Brain microvascular endothelial cell (primary cell): Measurements from ENCODE around the gene EXOC6B.

Source experiments
- DNase-seq: peaks from one replicate; pipeline ENCODE4 v3.0.0-alpha.2; 2020
- H3K27ac ChIP-seq: fragments of 250-450 bp; sonication (Bioruptor Pico); 2 replicates; pipeline ENCODE4 v1.5.1; 2020; ENCODE audit warnings: mild to moderate bottlenecking, moderate library complexity
- H3K27me3 ChIP-seq: fragments of 250-450 bp; sonication (Bioruptor Pico); replicated peaks from 2 replicates; pipeline ENCODE4 v1.5.1; 2020; ENCODE audit warnings: mild to moderate bottlenecking
- H3K36me3 ChIP-seq: fragments of 250-450 bp; sonication (Bioruptor Pico); replicated peaks from 2 replicates; pipeline ENCODE4 v1.5.1; 2020; ENCODE audit warnings: mild to moderate bottlenecking
- H3K4me3 ChIP-seq: 2 replicates; pipeline ENCODE4 v1.5.1; 2011; ENCODE audit warnings: low read depth, mild to moderate bottlenecking, control low read depth, low read length, moderate library complexity
- CTCF ChIP-seq: IDR thresholded peaks from 2 replicates; pipeline ENCODE4 v1.5.1; 2011; ENCODE audit warnings: low read depth, mild to moderate bottlenecking, moderate library complexity, low read length, control low read depth, inconsistent platforms; ENCODE audit errors: missing control alignments
- in situ Hi-C: cut with HindIII; loops from 2 replicates; pipeline ENCODE4 v1.10.0; 2017; ENCODE audit warnings: low sequenced_read_pairs, low pct_ligation_motif_present

The EXOC6B gene

GRCh38 chr2:72524071-72524470 lies 301.8 kb downstream of the EXOC6B start:
- TF ChIP-seq CTCF, result no peak
- Histone ChIP-seq H3K4me3 (no peak overlapping the region), H3K36me3 (no peaks in the 10 kb centered on the region), H3K27ac (no peak overlapping the region), H3K27me3 (no peaks in the 10 kb centered on the region)
- no peak for DNase-seq
- in situ Hi-C loops, result no loop called here

DNA sequence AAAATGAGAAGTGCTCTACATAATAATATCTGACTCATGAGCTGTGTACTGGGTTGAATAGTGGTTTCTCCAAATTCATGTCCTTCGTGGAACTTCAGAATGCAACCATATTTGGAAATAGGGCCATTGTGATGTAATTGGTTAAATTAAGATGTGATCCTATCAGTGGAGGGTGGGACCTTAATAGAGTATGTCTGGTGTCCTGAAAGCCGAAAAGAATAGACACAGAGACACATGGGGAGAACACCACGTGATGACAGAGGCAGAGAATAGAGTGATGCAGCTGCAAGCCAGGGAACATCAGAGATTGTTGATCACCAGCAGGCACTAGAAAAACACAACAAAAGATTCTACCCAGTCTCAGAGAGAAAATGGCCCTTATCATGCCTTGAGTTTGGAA lies 310.1 kb downstream of the EXOC6B start:
- Histone ChIP-seq H3K4me3 (no peak overlapping the region), H3K27me3 (no peaks in the 10 kb centered on the region), H3K27ac (no peak overlapping the region), H3K36me3 (no peaks in the 10 kb centered on the region)
- no peak for TF ChIP-seq CTCF
- in situ Hi-C loops, result no loop called here
- peak; percentile 11 for DNase-seq

DNA sequence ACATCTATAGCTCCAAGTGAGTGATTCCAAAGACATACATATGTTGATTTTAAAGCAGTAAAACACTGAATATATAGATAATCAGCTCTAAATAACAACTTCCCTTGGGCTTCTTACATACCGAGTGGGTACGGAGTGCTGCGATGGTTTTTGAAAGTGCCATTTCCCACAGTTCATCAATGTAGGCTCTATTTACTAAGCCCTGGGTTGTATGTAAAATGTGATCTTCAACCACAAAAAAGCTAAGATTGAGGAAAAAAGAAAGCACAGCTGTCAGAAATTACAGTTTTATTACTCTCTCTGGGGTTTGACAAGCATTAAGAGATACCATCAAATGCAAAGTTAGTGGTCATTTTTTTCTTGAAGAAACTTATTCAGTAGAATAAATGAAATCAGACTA lies 312.8 kb downstream of the EXOC6B start:
- H3K27me3 ChIP-seq, result no peaks in the 10 kb centered on the region
- H3K4me3 ChIP-seq, result no peak overlapping the region
- no peak for TF ChIP-seq CTCF
- no peak for DNase-seq
- no peak overlapping the region for H3K27ac ChIP-seq
- in situ Hi-C loops, result no loop called here
- H3K36me3 ChIP-seq, result no peaks in the 10 kb centered on the region

DNA sequence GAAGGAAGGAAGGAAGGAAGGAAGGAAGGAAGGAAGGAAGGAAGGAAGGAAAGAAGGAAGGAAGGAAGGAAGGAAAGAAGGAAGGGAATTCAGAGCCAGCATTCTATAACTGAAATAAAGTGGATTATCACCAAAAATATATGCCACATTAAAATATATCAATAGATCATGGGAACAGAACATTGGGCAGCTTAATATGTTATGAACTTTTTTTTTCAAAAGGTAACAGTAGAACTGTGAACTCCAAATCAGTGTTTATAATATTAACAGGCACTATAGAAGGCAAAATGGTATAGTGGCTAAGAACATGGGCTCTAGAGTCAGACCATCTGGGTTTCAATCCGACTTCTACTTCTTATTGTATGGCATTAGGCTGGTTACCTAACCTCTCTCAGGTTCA lies 313.5 kb downstream of the EXOC6B start:
- Histone ChIP-seq H3K27ac (no peak overlapping the region), H3K4me3 (no peak overlapping the region), H3K27me3 (no peaks in the 10 kb centered on the region), H3K36me3 (no peaks in the 10 kb centered on the region)
- no peak for TF ChIP-seq CTCF
- no peak for DNase-seq
- in situ Hi-C loops, result no loop called here

GRCh38 chr2:72511906-72512305 lies 313.9 kb downstream of the EXOC6B start:
- Histone ChIP-seq H3K4me3 (no peak overlapping the region), H3K36me3 (no peaks in the 10 kb centered on the region), H3K27me3 (no peaks in the 10 kb centered on the region), H3K27ac (no peak overlapping the region)
- DNase-seq, result no peak
- no peak for TF ChIP-seq CTCF
- in situ Hi-C loops, result no loop called here

DNA sequence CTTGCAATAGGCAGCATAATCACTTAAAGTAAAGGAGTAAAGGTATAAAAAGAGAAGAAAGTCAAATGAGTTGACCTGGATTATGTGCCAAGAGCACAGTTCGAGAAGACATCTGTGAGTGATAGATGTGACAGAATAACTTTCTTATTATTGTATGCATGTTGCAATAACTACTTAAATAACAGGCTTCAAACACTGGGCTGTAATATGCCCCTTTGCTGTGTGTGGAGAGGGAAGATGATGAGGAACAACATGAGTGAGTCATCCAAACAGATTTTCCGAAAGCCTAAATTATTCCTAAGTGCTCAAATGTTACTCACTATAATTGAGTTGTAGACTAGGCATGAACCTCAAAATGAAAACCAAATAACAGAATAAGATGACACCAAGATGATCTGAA lies 328.1 kb downstream of the EXOC6B start:
- TF ChIP-seq CTCF, result no peak
- H3K4me3 ChIP-seq, result no peak overlapping the region
- no peaks in the 10 kb centered on the region for H3K27me3 ChIP-seq
- no peaks in the 10 kb centered on the region for H3K36me3 ChIP-seq
- in situ Hi-C loops, result no loop called here
- DNase-seq, result no peak
- H3K27ac ChIP-seq, result no peak overlapping the region
